Measurements from ENCODE around the gene CUX1.

DNA sequence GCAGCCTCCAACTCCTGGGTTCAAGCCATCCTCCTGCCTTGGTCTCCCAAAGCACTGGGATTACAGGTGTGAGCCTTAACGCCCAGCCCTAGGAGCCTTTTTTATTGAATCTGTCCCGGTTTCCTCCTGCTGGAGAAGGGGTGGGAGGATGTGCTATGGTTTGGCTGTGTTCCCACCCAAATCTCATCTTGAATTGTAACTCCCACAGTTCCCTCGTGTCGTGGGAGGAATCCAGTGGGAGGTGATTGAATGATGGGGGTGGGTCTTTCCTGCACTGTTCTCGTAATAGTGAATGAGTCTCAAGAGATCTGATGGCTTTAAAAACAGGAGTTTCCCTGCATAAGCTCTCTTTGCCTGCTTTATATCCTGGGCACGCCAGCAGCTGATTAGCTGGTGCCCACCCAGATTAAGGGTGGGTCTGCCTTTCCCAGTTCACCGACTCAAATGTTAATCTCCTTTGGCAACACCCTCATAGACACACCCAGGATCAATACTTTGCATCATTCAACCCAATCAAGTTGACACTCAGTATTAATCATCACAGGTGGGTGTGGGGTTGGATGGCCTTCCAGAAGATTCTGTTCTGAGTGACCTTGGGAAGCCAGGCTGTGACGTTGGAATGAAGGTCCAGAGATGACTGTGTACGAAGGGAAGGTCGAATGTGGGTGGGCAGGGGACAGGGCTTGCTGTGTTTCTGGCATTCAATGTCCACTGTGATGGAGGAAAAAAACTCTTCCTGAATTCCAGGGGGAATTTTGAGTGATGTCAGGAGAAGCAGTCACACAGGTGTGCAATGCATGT is 33.8 kb upstream of the CUX1 start:
- TF ChIP-seq NFIC (IDR thresholded peaks at IDR 0.05; ENCODE audit: low read depth, low read length) (no peak), SIN3A (IDR thresholded peaks at IDR 0.05; ENCODE audit: low read depth, low read length) (no peak), YY1 (IDR thresholded peaks at IDR 0.05; ENCODE audit: low read depth, low read length) (no peak), ZNF217 (IDR thresholded peaks at IDR 0.05) (no peak), POLR2A (IDR thresholded peaks at IDR 0.05; ENCODE audit: low read depth, low read length) (no peak), TCF3 (IDR thresholded peaks at IDR 0.05; ENCODE audit: borderline replicate concordance, insufficient read depth, low read depth, low read length) (no peak), SREBF1 (IDR thresholded peaks at IDR 0.05; ENCODE audit: low read length) (no peak), CHD4 (IDR thresholded peaks at IDR 0.05) (no peak)
- TF ChIP-seq, protein P1, sequence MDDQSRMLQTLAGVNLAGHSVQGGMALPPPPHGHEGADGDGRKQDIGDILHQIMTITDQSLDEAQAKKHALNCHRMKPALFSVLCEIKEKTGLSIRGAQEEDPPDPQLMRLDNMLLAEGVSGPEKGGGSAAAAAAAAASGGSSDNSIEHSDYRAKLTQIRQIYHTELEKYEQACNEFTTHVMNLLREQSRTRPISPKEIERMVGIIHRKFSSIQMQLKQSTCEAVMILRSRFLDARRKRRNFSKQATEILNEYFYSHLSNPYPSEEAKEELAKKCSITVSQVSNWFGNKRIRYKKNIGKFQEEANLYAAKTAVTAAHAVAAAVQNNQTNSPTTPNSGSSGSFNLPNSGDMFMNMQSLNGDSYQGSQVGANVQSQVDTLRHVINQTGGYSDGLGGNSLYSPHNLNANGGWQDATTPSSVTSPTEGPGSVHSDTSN (IDR thresholded peaks at IDR 0.05; ENCODE audit: insufficient replicate concordance, low read depth, low read length): no peak
- TF ChIP-seq, protein P2, sequence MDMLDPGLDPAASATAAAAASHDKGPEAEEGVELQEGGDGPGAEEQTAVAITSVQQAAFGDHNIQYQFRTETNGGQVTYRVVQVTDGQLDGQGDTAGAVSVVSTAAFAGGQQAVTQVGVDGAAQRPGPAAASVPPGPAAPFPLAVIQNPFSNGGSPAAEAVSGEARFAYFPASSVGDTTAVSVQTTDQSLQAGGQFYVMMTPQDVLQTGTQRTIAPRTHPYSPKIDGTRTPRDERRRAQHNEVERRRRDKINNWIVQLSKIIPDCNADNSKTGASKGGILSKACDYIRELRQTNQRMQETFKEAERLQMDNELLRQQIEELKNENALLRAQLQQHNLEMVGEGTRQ (IDR thresholded peaks at IDR 0.05; ENCODE audit: borderline replicate concordance, low read depth, low read length): no peak
- TF ChIP-seq, protein P3, sequence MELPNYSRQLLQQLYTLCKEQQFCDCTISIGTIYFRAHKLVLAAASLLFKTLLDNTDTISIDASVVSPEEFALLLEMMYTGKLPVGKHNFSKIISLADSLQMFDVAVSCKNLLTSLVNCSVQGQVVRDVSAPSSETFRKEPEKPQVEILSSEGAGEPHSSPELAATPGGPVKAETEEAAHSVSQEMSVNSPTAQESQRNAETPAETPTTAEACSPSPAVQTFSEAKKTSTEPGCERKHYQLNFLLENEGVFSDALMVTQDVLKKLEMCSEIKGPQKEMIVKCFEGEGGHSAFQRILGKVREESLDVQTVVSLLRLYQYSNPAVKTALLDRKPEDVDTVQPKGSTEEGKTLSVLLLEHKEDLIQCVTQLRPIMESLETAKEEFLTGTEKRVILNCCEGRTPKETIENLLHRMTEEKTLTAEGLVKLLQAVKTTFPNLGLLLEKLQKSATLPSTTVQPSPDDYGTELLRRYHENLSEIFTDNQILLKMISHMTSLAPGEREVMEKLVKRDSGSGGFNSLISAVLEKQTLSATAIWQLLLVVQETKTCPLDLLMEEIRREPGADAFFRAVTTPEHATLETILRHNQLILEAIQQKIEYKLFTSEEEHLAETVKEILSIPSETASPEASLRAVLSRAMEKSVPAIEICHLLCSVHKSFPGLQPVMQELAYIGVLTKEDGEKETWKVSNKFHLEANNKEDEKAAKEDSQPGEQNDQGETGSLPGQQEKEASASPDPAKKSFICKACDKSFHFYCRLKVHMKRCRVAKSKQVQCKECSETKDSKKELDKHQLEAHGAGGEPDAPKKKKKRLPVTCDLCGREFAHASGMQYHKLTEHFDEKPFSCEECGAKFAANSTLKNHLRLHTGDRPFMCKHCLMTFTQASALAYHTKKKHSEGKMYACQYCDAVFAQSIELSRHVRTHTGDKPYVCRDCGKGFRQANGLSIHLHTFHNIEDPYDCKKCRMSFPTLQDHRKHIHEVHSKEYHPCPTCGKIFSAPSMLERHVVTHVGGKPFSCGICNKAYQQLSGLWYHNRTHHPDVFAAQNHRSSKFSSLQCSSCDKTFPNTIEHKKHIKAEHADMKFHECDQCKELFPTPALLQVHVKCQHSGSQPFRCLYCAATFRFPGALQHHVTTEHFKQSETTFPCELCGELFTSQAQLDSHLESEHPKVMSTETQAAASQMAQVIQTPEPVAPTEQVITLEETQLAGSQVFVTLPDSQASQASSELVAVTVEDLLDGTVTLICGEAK (IDR thresholded peaks at IDR 0.05; ENCODE audit: borderline replicate concordance): no peak
